Stimulated activated CD4-positive, alpha-beta T cell treated with anti-CD3 and anti-CD28 coated beads, Interleukin-4, amount 100 ng/mL, for 24 hours (primary cell): Measurements from ENCODE around the gene ACSL6.
"Not testable (repeated sequence)": the region's sequence is repeated elsewhere in the genome, so short reads cannot be mapped to it uniquely, and the experiment has no call there.

ENCODE experiments used
- DNase-seq: peaks from one replicate; pipeline ENCODE4 v3.0.0-alpha.2; 2020

The ACSL6 gene

GRCh38 chr5:131926168-131926567, 85.3 kb downstream of the ACSL6 start:
- DNase-seq: no peak

GRCh38 chr5:131916481-131916880, 95.0 kb downstream of the ACSL6 start:
- no peak for DNase-seq

DNA sequence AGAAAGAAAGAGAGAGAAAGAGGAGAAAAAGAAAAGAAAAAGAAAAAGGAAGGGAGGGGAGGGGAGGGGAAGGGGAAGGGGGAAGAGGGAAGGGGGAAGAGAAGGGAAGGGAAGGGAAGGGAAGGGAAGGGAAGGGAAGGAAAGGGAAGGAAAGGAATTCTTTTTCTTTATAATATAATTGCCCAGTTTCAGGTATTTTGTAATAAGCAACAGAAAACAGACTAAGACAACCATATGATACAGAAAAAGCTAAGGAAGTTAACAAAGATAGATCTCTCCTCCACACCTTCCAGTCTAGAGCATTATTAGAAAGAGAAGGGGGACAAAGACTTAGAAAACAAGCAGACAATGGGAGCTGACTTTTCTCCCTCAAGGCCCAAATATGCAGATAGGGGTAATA, 97.0 kb downstream of the ACSL6 start:
- DNase-seq: no peak

- no peak for DNase-seq
Observed at GRCh38 chr5:131913603-131914002, 97.9 kb downstream of the ACSL6 start.

- DNase-seq: no peak
Observed at GRCh38 chr5:131906668-131907067, 104.8 kb downstream of the ACSL6 start.

GRCh38 chr5:131902266-131902665, 109.2 kb downstream of the ACSL6 start:
- not testable (repeated sequence) for DNase-seq
